HepG2 (cell line): Measurements from ENCODE around the gene SAPCD2. TPM values are rescaled to one million over a fixed set of nuclear protein-coding genes. Genes with fewer than 3 reads are reported as not detected.

Experiments used
- EHMT2 ChIP-seq: fragments of 200-600 bp; sonication (generic); IDR thresholded peaks from 2 replicates; pipeline ENCODE4 v1.7.0; 2017; ENCODE audit warnings: antibody characterized with exemption, low read depth, low read length, borderline replicate concordance
- ESRRA ChIP-seq: sonication (generic); formaldehyde crosslinking; IDR thresholded peaks from 2 replicates; pipeline ENCODE4 v1.5.1; 2020; ENCODE audit warnings: mild to moderate bottlenecking, low read depth, missing genetic modification reagents
- FOXP1 ChIP-seq, 2 experiments: fragments of 450-650 bp in 1 of 2; IDR thresholded peaks; 2 replicates each; pipeline ENCODE4 v1.6.1; 2017 to 2018; ENCODE audit warnings: antibody characterized with exemption in 1 of 2
- GATAD2A ChIP-seq: IDR thresholded peaks from 2 replicates; pipeline ENCODE4 v1.6.1; 2016
- HCFC1 ChIP-seq: fragments of 150-350 bp; IDR thresholded peaks from 2 replicates; pipeline ENCODE4 v1.6.1; 2014; ENCODE audit warnings: low read depth, low read length
- MBD4 ChIP-seq: IDR thresholded peaks from 2 replicates; pipeline ENCODE4 v1.6.1; 2012; ENCODE audit warnings: low read length, inconsistent platforms, borderline replicate concordance
- MBNL3 ChIP-seq: fragments of 250-450 bp; sonication (Bioruptor Pico); conservative IDR thresholded peaks from 2 replicates; pipeline ENCODE4 v1.8.0; 2022; ENCODE audit warnings: mild to moderate bottlenecking, inconsistent platforms
- NKX3-1 ChIP-seq: sonication (generic); formaldehyde crosslinking; IDR thresholded peaks from 2 replicates; pipeline ENCODE4 v1.5.0; 2020; ENCODE audit warnings: missing genetic modification reagents
- PLRG1 ChIP-seq: fragments of 450-650 bp; conservative IDR thresholded peaks from 2 replicates; pipeline ENCODE4 v1.6.1; 2016
- RFXAP ChIP-seq: sonication (generic); formaldehyde crosslinking; IDR thresholded peaks from 2 replicates; pipeline ENCODE4 v1.4.0; 2020; ENCODE audit warnings: missing genetic modification reagents, borderline replicate concordance
- SMAD9 ChIP-seq: sonication (generic); formaldehyde crosslinking; IDR thresholded peaks from 2 replicates; pipeline ENCODE4 v1.5.1; 2020; ENCODE audit warnings: mild to moderate bottlenecking, missing genetic modification reagents
- SOX13 ChIP-seq, 3 experiments: fragments of 450-650 bp in 1 of 3; sonication (generic) in 1 of 3; formaldehyde crosslinking in 1 of 3; IDR thresholded peaks in 2 of 3; conservative IDR thresholded peaks in 1 of 3; 2 replicates each; pipeline versions ENCODE4 v1.5.0 to v1.6.1; 2016 to 2020; ENCODE audit warnings: antibody characterized with exemption in 1 of 3, mild to moderate bottlenecking in 1 of 3, missing compliant biosample characterization in 1 of 3, missing genetic modification reagents in 1 of 3, moderate library complexity in 1 of 3
- SOX6 ChIP-seq, 2 experiments: fragments of 450-650 bp in 1 of 2; sonication (generic) in 1 of 2; formaldehyde crosslinking in 1 of 2; IDR thresholded peaks; 2 replicates each; pipeline versions ENCODE4 v1.4.0 to v1.6.1; 2017 to 2020; ENCODE audit warnings: antibody characterized with exemption in 1 of 2, mild to moderate bottlenecking in 1 of 2, missing genetic modification reagents in 1 of 2
- SP1 ChIP-seq, 2 experiments: fragments of 450-650 bp in 1 of 2; sonication (generic) in 1 of 2; formaldehyde crosslinking in 1 of 2; IDR thresholded peaks; 2 replicates each; pipeline versions ENCODE4 v1.4.0 to v1.6.1; 2016 to 2020; ENCODE audit warnings: missing genetic modification reagents in 1 of 2
- TARDBP ChIP-seq: sonication (generic); formaldehyde crosslinking; IDR thresholded peaks from 2 replicates; pipeline ENCODE4 v1.8.0; 2022; ENCODE audit warnings: mild to moderate bottlenecking, missing genetic modification reagents
- ZFP36L2 ChIP-seq: sonication (generic); formaldehyde crosslinking; IDR thresholded peaks from 2 replicates; pipeline ENCODE4 v1.4.0; 2020; ENCODE audit warnings: missing genetic modification reagents
- ZFP82 ChIP-seq: sonication (generic); formaldehyde crosslinking; IDR thresholded peaks from 2 replicates; pipeline ENCODE4 v1.5.1; 2020; ENCODE audit warnings: mild to moderate bottlenecking, missing genetic modification reagents, borderline replicate concordance
- ZNF124 ChIP-seq: sonication (generic); formaldehyde crosslinking; IDR thresholded peaks from 2 replicates; pipeline ENCODE4 v1.4.0; 2020; ENCODE audit warnings: missing genetic modification reagents
- ZNF225 ChIP-seq: sonication (generic); formaldehyde crosslinking; IDR thresholded peaks from 2 replicates; pipeline ENCODE4 v1.4.0; 2020; ENCODE audit warnings: mild to moderate bottlenecking, missing genetic modification reagents
- ZNF235 ChIP-seq: sonication (generic); formaldehyde crosslinking; IDR thresholded peaks from 2 replicates; pipeline ENCODE4 v1.8.1; 2023; ENCODE audit warnings: mild to moderate bottlenecking, missing genetic modification reagents, borderline replicate concordance
- ZNF281 ChIP-seq: sonication (generic); formaldehyde crosslinking; IDR thresholded peaks from 2 replicates; pipeline ENCODE4 v1.4.0; 2020; ENCODE audit warnings: missing genetic modification reagents, borderline replicate concordance
- ZNF441 ChIP-seq: sonication (generic); formaldehyde crosslinking; IDR thresholded peaks from 2 replicates; pipeline ENCODE4 v1.7.0; 2021; ENCODE audit warnings: missing genetic modification reagents, borderline replicate concordance
- ZNF549 ChIP-seq: sonication (generic); formaldehyde crosslinking; IDR thresholded peaks from 2 replicates; pipeline ENCODE4 v1.5.0; 2020; ENCODE audit warnings: missing genetic modification reagents
- ZNF557 ChIP-seq: sonication (generic); formaldehyde crosslinking; IDR thresholded peaks from 2 replicates; pipeline ENCODE4 v1.4.0; 2020; ENCODE audit warnings: missing genetic modification reagents
- ZNF558 ChIP-seq: sonication (generic); formaldehyde crosslinking; IDR thresholded peaks from 2 replicates; pipeline ENCODE4 v1.9.0; 2022; ENCODE audit warnings: mild to moderate bottlenecking, missing genetic modification reagents, borderline replicate concordance
- ZNF629 ChIP-seq: sonication (generic); formaldehyde crosslinking; conservative IDR thresholded peaks from 2 replicates; pipeline ENCODE4 v1.5.0; 2020; ENCODE audit warnings: missing genetic modification reagents
- ZNF740 ChIP-seq: sonication (generic); formaldehyde crosslinking; IDR thresholded peaks from 2 replicates; pipeline ENCODE4 v1.4.0; 2020; ENCODE audit warnings: missing genetic modification reagents
- ZSCAN22 ChIP-seq: sonication (generic); formaldehyde crosslinking; IDR thresholded peaks from 2 replicates; pipeline ENCODE4 v1.4.0; 2020; ENCODE audit warnings: mild to moderate bottlenecking, missing genetic modification reagents
- polyA plus RNA-seq, 8 experiments: library from polyadenylated mRNA; depleted of rRNA in 3 of 8; stranded (reverse) in 7 of 8; unstranded in 1 of 8; fragments of >200 nt; fragmentation: Illumina TruSeq in 4 of 8; extraction: Trizol in 4 of 8; gene quantifications; 2 replicates each; pipeline versions ENCODE4 v1.2.1 to v1.2.3, GENCODE V29; 2011 to 2016; ENCODE audit warnings: low read depth in 4 of 8, missing spikeins in 1 of 8, mixed read lengths in 1 of 8; ENCODE audit not compliant: insufficient read depth in 1 of 8
- total RNA-seq, 5 experiments: library from RNA; depleted of rRNA; stranded (reverse); fragments of >200 nt; fragmentation: Illumina TruSeq; extraction: Trizol; gene quantifications; 2 replicates each; pipeline ENCODE4 v1.2.3, GENCODE V29; 2016; ENCODE audit warnings: low read depth in 1 of 5

SAPCD2 gene
- total and polyA plus RNA-seq, 2 of the 13 experiments (the other 11 are each of a cell fraction or from before 2014, with no cell fraction given) = 21.9 to 42.8 TPM

GRCh38 chr9:137055385-137056364 lies 14.7 kb downstream of the SAPCD2 start (continued):
- TF ChIP-seq HCFC1 = 0 out of 2 replicates have a peak, but pooled peaks have one; percentile 11
- no peak for TF ChIP-seq ZFP36L2
- no peak for TF ChIP-seq NKX3-1 (CRISPR knock-in tag)
- TF ChIP-seq SOX13 (IDR thresholded peaks at IDR 0.05) = no peak
- TF ChIP-seq SOX13 (CRISPR knock-in tag; conservative IDR thresholded peaks at IDR 0.05 in 1 of 2, IDR thresholded peaks at IDR 0.05 in 1 of 2) = peak in 1 of 2 experiments; percentile 60; a peak in 2 of 4 replicates
- TF ChIP-seq ZNF549 (CRISPR knock-in tag) = no peak
- TF ChIP-seq ZNF225 (CRISPR knock-in tag) = no peak
- TF ChIP-seq ZNF557 (CRISPR knock-in tag) = no peak
- TF ChIP-seq ZNF558 (CRISPR knock-in tag) = no peak
- peak; percentile 74 for TF ChIP-seq TARDBP (CRISPR knock-in tag)
- no peak for TF ChIP-seq EHMT2
- TF ChIP-seq RFXAP = peak; percentile 65
- no peak for TF ChIP-seq ZFP82 (CRISPR knock-in tag)
- no peak for TF ChIP-seq SP1 (IDR thresholded peaks at IDR 0.05)
- peak; percentile 58 for TF ChIP-seq SP1 (CRISPR knock-in tag; IDR thresholded peaks at IDR 0.05)
- no peak for TF ChIP-seq FOXP1 (IDR thresholded peaks at IDR 0.05)
- no peak for TF ChIP-seq FOXP1 (CRISPR knock-in tag; IDR thresholded peaks at IDR 0.05)
- no peak for TF ChIP-seq MBD4
- no peak for TF ChIP-seq ZNF281
- no peak for TF ChIP-seq PLRG1
- peak; percentile 50; the same call in 1 of the 2 replicates for TF ChIP-seq ZNF235 (CRISPR knock-in tag)
- no peak for TF ChIP-seq SMAD9 (CRISPR knock-in tag)
- 0 out of 2 replicates have a peak, but pooled peaks have one; percentile 72 for TF ChIP-seq ZNF124 (CRISPR knock-in tag)
- 0 out of 2 replicates have a peak, but pooled peaks have one; percentile 22 for TF ChIP-seq ZNF740 (CRISPR knock-in tag)
- no peak for TF ChIP-seq ZNF441 (CRISPR knock-in tag)
- no peak; the same call in 1 of the 2 replicates for TF ChIP-seq ESRRA (CRISPR knock-in tag)
- peak; percentile 5; the same call in 1 of the 2 replicates for TF ChIP-seq ZNF629 (CRISPR knock-in tag)
- no peak for TF ChIP-seq SOX6 (IDR thresholded peaks at IDR 0.05)
- TF ChIP-seq SOX6 (CRISPR knock-in tag; IDR thresholded peaks at IDR 0.05) = peak; percentile 83
- TF ChIP-seq GATAD2A (CRISPR knock-in tag) = peak; percentile 79
- TF ChIP-seq MBNL3 (CRISPR knock-in tag) = no peak
- no peak for TF ChIP-seq ZSCAN22 (CRISPR knock-in tag)
